Muscle layer of colon (tissue), 2 donors: ENCODE results near the gene VTI1A.

ENCODE experiments used
- H3K27ac ChIP-seq: one replicate; pipeline ENCODE4 v1.7.0; 2013; ENCODE audit warnings: low read depth, mild to moderate bottlenecking, low read length, moderate library complexity
- H3K27me3 ChIP-seq, 2 donors: one replicate each; pipeline ENCODE4 v1.7.0; 2013; ENCODE audit warnings: low read length in 2 of 2, mild to moderate bottlenecking in 2 of 2; ENCODE audit not compliant: insufficient read depth in 2 of 2, control insufficient read depth in 1 of 2
- H3K36me3 ChIP-seq: one replicate; pipeline ENCODE4 v1.7.0; 2013; ENCODE audit warnings: mild to moderate bottlenecking, low read length; ENCODE audit not compliant: insufficient read depth
- H3K4me1 ChIP-seq: one replicate; pipeline ENCODE4 v1.7.0; 2013; ENCODE audit warnings: mild to moderate bottlenecking, low read length; ENCODE audit not compliant: insufficient read depth
- H3K4me3 ChIP-seq, 2 donors: one replicate each; pipeline ENCODE4 v1.7.0; 2013; ENCODE audit warnings: low read length in 2 of 2, low read depth in 1 of 2, mild to moderate bottlenecking in 1 of 2, moderate library complexity in 1 of 2
- H3K9ac ChIP-seq: one replicate; pipeline ENCODE4 v1.7.0; 2013; ENCODE audit warnings: low read length
- H3K9me3 ChIP-seq: one replicate; pipeline ENCODE4 v1.7.0; 2013; ENCODE audit warnings: mild to moderate bottlenecking, low read length
- donor health status: abdominal sarcoma.
- donor health status: Adenocarcinoma of cecum.

Gene VTI1A

DNA sequence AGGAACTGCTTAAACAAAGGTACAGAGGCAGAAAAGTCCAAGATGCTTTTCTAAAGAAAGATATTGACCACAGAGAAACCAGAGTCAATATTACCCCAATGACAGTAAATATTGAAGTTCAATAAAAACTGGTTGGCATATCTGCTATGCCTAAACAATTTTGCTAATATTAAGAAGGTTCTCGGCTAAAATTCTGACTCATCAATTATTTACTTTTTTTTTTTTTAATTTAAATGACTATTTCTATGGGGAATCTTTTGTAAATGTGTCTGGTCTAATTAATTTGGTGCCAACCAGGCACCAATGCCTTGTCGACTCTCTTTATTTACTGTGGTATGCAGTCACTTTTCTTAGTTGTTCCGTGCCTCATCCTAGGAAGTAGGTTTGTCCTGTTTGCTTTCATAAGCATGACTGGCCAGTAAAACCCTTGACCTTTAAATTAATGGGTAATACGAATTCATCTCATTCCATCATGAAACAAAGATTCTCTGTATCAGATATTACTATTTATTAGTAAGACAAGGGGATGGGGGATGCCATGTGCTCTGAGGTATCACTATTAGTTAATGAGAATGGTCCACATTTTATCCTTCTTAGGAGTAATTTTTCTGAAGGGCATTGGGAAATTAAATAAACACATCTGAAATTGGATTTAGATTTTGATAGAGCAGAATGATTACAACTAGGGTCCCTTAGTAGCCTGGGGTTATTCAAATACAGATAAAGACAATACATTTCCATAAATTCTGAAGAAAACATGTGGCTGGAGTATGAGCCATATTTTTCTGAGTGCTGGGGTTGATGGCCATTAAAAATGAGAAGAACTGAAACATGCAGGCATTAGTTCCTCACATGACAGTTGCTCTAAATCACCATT lies 154.4 kb downstream of the VTI1A start:
- Histone ChIP-seq H3K36me3 (no peaks in the 10 kb centered on the region), H3K27me3 (no peaks in the 10 kb centered on the region), H3K4me1 (no peaks in the 10 kb centered on the region), H3K27ac (no peak overlapping the region), H3K9me3 (no peaks in the 10 kb centered on the region), H3K9ac (no peak overlapping the region), H3K4me3 (no peak overlapping the region)

DNA sequence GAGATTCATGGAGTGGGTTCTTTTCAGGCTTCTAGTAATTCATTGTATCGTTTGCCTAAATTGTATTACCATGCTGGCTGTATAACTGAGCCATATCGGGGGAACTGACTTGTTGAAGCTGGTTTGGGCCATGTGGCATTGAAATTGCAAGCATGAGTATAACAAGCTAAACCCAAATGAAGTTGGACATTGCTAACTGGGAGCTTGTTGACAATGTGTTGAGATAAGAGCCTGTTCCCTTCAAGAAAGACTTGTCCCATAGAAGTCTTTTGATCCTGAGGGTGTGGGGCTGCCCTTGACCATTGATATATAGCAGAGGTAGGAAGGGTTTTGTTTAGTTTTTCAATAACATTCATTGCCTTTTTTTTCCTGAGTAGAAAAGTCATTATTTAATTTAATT lies 156.0 kb downstream of the VTI1A start:
- H3K9me3 ChIP-seq = no peaks in the 10 kb centered on the region
- no peak overlapping the region for H3K4me3 ChIP-seq
- no peak overlapping the region for H3K27ac ChIP-seq
- H3K36me3 ChIP-seq = no peaks in the 10 kb centered on the region
- H3K4me1 ChIP-seq = no peaks in the 10 kb centered on the region
- no peaks in the 10 kb centered on the region for H3K27me3 ChIP-seq
- H3K9ac ChIP-seq = no peak overlapping the region

GRCh38 chr10:112605063-112605462 lies 158.0 kb downstream of the VTI1A start:
- H3K9ac ChIP-seq = no peak overlapping the region

DNA sequence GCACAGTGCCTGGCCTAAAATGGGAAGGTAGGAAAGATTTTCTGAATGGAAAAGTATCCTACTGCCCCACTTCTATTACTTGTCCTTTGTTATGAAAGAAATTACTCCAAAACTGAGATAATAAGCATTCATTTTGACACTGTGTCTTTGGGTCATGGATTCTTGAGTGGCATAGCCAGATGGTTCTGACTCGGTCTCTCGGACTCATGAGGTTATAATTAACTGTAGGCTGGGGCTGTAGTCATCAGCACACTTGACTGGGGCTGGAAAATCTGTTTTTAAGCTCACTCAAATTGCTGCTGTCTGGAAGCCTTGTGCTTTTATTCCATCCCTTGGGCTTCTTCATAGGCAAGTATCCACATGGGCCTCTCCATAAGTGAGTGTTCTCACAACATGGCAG lies 160.5 kb downstream of the VTI1A start:
- H3K27me3 ChIP-seq = no peaks in the 10 kb centered on the region
- no peaks in the 10 kb centered on the region for H3K4me1 ChIP-seq
- no peak overlapping the region for H3K4me3 ChIP-seq
- H3K36me3 ChIP-seq = no peaks in the 10 kb centered on the region
- no peaks in the 10 kb centered on the region for H3K9me3 ChIP-seq
- H3K9ac ChIP-seq = no peak overlapping the region
- H3K27ac ChIP-seq = no peak overlapping the region

More at GRCh38 chr10:112605063-112605462, 158.0 kb downstream of the VTI1A start:
- Histone ChIP-seq H3K4me1 (no peaks in the 10 kb centered on the region), H3K36me3 (no peaks in the 10 kb centered on the region), H3K4me3 (no peak overlapping the region), H3K27me3 (no peaks in the 10 kb centered on the region), H3K27ac (no peak overlapping the region), H3K9me3 (no peaks in the 10 kb centered on the region)

- H3K9me3 ChIP-seq = peaks cover 4% of the 10 kb centered on the region
- no peaks in the 10 kb centered on the region for H3K4me1 ChIP-seq
- H3K27ac ChIP-seq = no peak overlapping the region
- no peaks in the 10 kb centered on the region for H3K36me3 ChIP-seq
- no peak overlapping the region for H3K4me3 ChIP-seq
- H3K9ac ChIP-seq = no peak overlapping the region
- H3K27me3 ChIP-seq = no peaks in the 10 kb centered on the region
Observed at GRCh38 chr10:112613620-112614019, 166.6 kb downstream of the VTI1A start.

DNA sequence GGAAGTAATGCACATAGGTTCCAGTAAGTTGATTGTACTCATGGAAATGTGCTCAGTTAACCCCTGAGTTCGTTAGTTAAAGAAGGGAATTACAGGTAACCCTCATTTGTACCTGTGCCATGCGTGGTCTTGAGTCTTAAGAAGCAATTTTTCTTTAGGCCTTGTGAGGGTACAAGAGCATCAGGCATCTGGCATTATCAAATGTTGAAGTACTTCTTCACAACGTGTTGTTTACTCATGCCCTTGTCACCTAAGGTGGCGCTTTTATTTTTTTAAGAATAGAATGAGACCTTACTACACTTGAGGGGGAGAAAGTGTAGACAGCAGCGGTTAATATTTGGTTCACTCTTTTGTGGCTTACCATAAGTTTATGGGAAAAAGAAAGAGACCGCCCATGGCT lies 167.1 kb downstream of the VTI1A start:
- Histone ChIP-seq H3K36me3 (no peaks in the 10 kb centered on the region), H3K4me3 (no peak overlapping the region), H3K9me3 (peaks cover 4% of the 10 kb centered on the region)

GRCh38 chr10:112614586-112614985 lies 167.6 kb downstream of the VTI1A start:
- no peaks in the 10 kb centered on the region for H3K4me1 ChIP-seq
- no peaks in the 10 kb centered on the region for H3K27me3 ChIP-seq
- H3K9me3 ChIP-seq = peaks cover 4% of the 10 kb centered on the region
- no peak overlapping the region for H3K4me3 ChIP-seq
- no peaks in the 10 kb centered on the region for H3K36me3 ChIP-seq
- H3K9ac ChIP-seq = no peak overlapping the region
- H3K27ac ChIP-seq = no peak overlapping the region

More for the DNA sequence above, 167.1 kb downstream of the VTI1A start:
- Histone ChIP-seq H3K9ac (no peak overlapping the region), H3K4me1 (no peaks in the 10 kb centered on the region), H3K27me3 (no peaks in the 10 kb centered on the region), H3K27ac (no peak overlapping the region)

- Histone ChIP-seq H3K27me3 (no peaks in the 10 kb centered on the region), H3K36me3 (no peaks in the 10 kb centered on the region), H3K9ac (no peak overlapping the region), H3K9me3 (peaks cover 4% of the 10 kb centered on the region), H3K27ac (no peak overlapping the region), H3K4me1 (no peaks in the 10 kb centered on the region), H3K4me3 (no peak overlapping the region)
Observed at GRCh38 chr10:112615269-112615668, 168.3 kb downstream of the VTI1A start.

DNA sequence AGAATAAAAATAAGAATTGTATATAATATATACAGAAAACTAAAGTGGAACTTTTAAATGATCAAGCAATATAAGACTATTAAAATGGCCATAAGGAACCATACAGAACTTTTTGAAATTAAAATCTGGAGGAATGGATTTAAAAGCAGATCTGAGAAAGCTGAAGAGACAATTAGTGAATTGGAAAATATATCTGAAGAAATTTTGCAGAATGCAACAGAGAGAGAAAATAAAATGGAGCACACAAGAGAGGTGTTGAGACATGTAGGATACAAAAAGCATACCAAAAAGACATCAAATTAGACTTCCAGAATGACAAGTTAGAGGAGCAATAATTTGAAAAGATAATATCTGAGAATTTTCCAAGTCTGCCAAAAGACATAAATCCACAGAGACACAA lies 169.6 kb downstream of the VTI1A start:
- Histone ChIP-seq H3K27ac (no peak overlapping the region), H3K4me3 (no peak overlapping the region), H3K36me3 (no peaks in the 10 kb centered on the region), H3K9me3 (peaks cover 4% of the 10 kb centered on the region), H3K27me3 (no peaks in the 10 kb centered on the region), H3K4me1 (peaks cover 1% of the 10 kb centered on the region), H3K9ac (no peak overlapping the region)

- Histone ChIP-seq H3K9me3 (peaks cover 4% of the 10 kb centered on the region), H3K4me1 (peaks cover 7% of the 10 kb centered on the region), H3K9ac (no peak overlapping the region), H3K27me3 (no peaks in the 10 kb centered on the region), H3K4me3 (no peak overlapping the region), H3K27ac (no peak overlapping the region), H3K36me3 (no peaks in the 10 kb centered on the region)
Observed at GRCh38 chr10:112618814-112619213, 171.8 kb downstream of the VTI1A start.

- H3K4me3 ChIP-seq = no peak overlapping the region
- no peaks in the 10 kb centered on the region for H3K36me3 ChIP-seq
- peaks cover 4% of the 10 kb centered on the region for H3K9me3 ChIP-seq
- H3K4me1 ChIP-seq = peaks cover 7% of the 10 kb centered on the region
- H3K27me3 ChIP-seq = no peaks in the 10 kb centered on the region
- H3K27ac ChIP-seq = no peak overlapping the region
- no peak overlapping the region for H3K9ac ChIP-seq
Observed at GRCh38 chr10:112619556-112619955, 172.5 kb downstream of the VTI1A start.

DNA sequence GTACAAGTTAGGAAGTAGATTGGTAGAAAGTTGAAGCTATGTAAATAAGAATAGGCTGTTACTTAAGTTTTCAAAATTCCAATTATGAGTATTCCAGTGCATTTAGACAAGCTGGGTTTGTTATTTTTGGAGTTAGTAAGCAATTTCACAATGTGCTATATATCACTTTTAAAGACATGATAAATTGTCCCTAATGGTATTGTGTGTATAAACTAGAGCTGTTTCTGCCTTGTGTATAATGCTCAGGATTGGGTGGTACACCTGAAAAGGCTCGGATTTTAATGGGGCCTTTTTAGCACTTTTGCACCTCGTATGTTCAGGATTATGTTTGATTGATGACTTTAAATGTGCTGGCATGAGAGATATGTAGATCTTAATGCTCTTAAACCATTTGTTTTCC lies 175.8 kb downstream of the VTI1A start:
- H3K9ac ChIP-seq = no peak overlapping the region
- H3K27ac ChIP-seq = no peak overlapping the region
- H3K4me3 ChIP-seq = no peak overlapping the region
- peaks cover 7% of the 10 kb centered on the region for H3K4me1 ChIP-seq
- no peaks in the 10 kb centered on the region for H3K9me3 ChIP-seq
- no peaks in the 10 kb centered on the region for H3K36me3 ChIP-seq
- no peaks in the 10 kb centered on the region for H3K27me3 ChIP-seq
